H1 (cell line): ENCODE measurements around the gene ZDHHC1. TPM values are rescaled to one million over a fixed set of nuclear protein-coding genes. Genes with fewer than 3 reads are reported as not detected.

ENCODE experiments used
- CHD7 ChIP-seq: fragments of 300-600 bp; sonication (generic); IDR thresholded peaks from 2 replicates; pipeline ENCODE4 v1.7.1; 2012; ENCODE audit warnings: low read length, moderate library complexity, mild to moderate bottlenecking, inconsistent platforms; ENCODE audit not compliant: insufficient replicate concordance
- EGR1 ChIP-seq: IDR thresholded peaks from 2 replicates; pipeline ENCODE4 v1.6.1; 2011; ENCODE audit warnings: low read depth, low read length, borderline replicate concordance
- GABPA ChIP-seq: IDR thresholded peaks from 2 replicates; pipeline ENCODE4 v1.6.1; 2011; ENCODE audit warnings: mild to moderate bottlenecking, low read length, moderate library complexity, borderline replicate concordance; ENCODE audit not compliant: insufficient read depth
- POLR2A ChIP-seq, 2 experiments: IDR thresholded peaks; 1 replicate in 1 of 2; 2 replicates in 1 of 2; pipeline ENCODE4 v1.6.1; 2011; ENCODE audit warnings: low read depth in 2 of 2, low read length in 2 of 2, mild to moderate bottlenecking in 2 of 2; ENCODE audit errors: control extremely low read depth in 1 of 2
- SIRT6 ChIP-seq: IDR thresholded peaks from one replicate; pipeline ENCODE4 v1.7.1; 2012; ENCODE audit warnings: low read length, inconsistent platforms
- SIX5 ChIP-seq: IDR thresholded peaks from 2 replicates; pipeline ENCODE4 v1.6.1; 2011; ENCODE audit warnings: mild to moderate bottlenecking, low read depth, low read length
- TAF1 ChIP-seq: IDR thresholded peaks from 2 replicates; pipeline ENCODE4 v1.6.1; 2011; ENCODE audit warnings: mild to moderate bottlenecking, low read depth, low read length
- polyA plus RNA-seq, 7 experiments: library from polyadenylated mRNA; depleted of rRNA in 3 of 7; stranded (reverse) in 5 of 7; unstranded in 2 of 7; fragments of >200 nt in 5 of 7; fragments of 200-250 nt in 2 of 7; gene quantifications; 1 replicate in 5 of 7; 2 replicates in 1 of 7; 4 replicates in 1 of 7; pipeline versions ENCODE4 v1.2.1 to v1.2.3, GENCODE V29; 2011 to 2013; ENCODE audit warnings: missing spikeins in 2 of 7, mixed read lengths in 2 of 7
- total RNA-seq: library from RNA; stranded (reverse); fragmentation: NEBNext Ultra II Directional; extraction: Animal tissue kit (Norgen Biotek cat#: 25700); gene quantifications from 2 replicates; pipeline ENCODE4 v1.2.1, GENCODE V29; 2021

ZDHHC1 gene
- total and polyA plus RNA-seq, 2 of the 8 experiments (the other 6 are each of a cell fraction or from before 2014, with no cell fraction given), result 3.1 to 4.9 TPM

GRCh38 chr16:67429053-67429798 is 12.9 kb upstream of the ZDHHC1 start (continued):
- no peak for TF ChIP-seq CHD7
- TF ChIP-seq SIX5, result no peak
- no peak for TF ChIP-seq GABPA
- peak in 1 of 2 experiments; percentile 28; a peak in 1 of 3 replicates for TF ChIP-seq POLR2A (IDR thresholded peaks at IDR 0.05; ENCODE audit: control extremely low read depth in 1 of 2, low read depth in 2 of 2, low read length in 2 of 2)
- TF ChIP-seq SIRT6, result no peak
- no peak for TF ChIP-seq EGR1
- TF ChIP-seq TAF1, result no peak
